Measurements from ENCODE around the gene RNF115.

GRCh38 chr1:145845144-145845513 lies 21.2 kb upstream of the RNF115 start:
- TF ChIP-seq POLR2AphosphoS5 (IDR thresholded peaks at IDR 0.05) (no peak), CTCF (IDR thresholded peaks at IDR 0.05; ENCODE audit: poor library complexity, severe bottlenecking) (no peak), REST (IDR thresholded peaks at IDR 0.05; ENCODE audit: borderline replicate concordance) (no peak), MXI1 (conservative IDR thresholded peaks at IDR 0.05; ENCODE audit: poor library complexity, severe bottlenecking) (no peak), SMC3 (conservative IDR thresholded peaks at IDR 0.05; ENCODE audit: poor library complexity) (no peak), EP300 (conservative IDR thresholded peaks at IDR 0.05; ENCODE audit: poor library complexity, severe bottlenecking) (no peak), EZH2 (IDR thresholded peaks at IDR 0.05; ENCODE audit: borderline replicate concordance, insufficient read depth, low read length, poor library complexity, severe bottlenecking) (no peak), TAF1 (IDR thresholded peaks at IDR 0.05; ENCODE audit: low read depth) (no peak), RAD21 (conservative IDR thresholded peaks at IDR 0.05) (no peak)

Data from neural cell (in vitro differentiated cells).